Fibroblast of pulmonary artery (primary cell): Measurements from ENCODE around the gene DYRK3.
A peak's percentile ranks its signal among the peaks of the same experiment; 100 is the strongest.

Experiments
- DNase-seq: peaks from one replicate; pipeline ENCODE4 v3.0.0-alpha.2; 2010; ENCODE audit warnings: low read depth
- H3K4me3 ChIP-seq: replicated peaks from 2 replicates; pipeline ENCODE4 v1.5.1; 2011; ENCODE audit warnings: low read depth, mild to moderate bottlenecking, control low read depth, low read length, moderate library complexity
- CTCF ChIP-seq: IDR thresholded peaks from 2 replicates; pipeline ENCODE4 v1.5.1; 2011; ENCODE audit warnings: mild to moderate bottlenecking, control low read depth, low read length, inconsistent platforms; ENCODE audit errors: missing control alignments

Gene DYRK3

GRCh38 chr1:206683313-206683712 is 48.0 kb downstream of the DYRK3 start:
- TF ChIP-seq CTCF, result no peak
- DNase-seq, result no peak
- H3K4me3 ChIP-seq, result no peak overlapping the region

GRCh38 chr1:206684003-206684402 is 48.7 kb downstream of the DYRK3 start:
- TF ChIP-seq CTCF, result no peak
- H3K4me3 ChIP-seq, result peak overlapping the region; percentile 62
- DNase-seq, result no peak

GRCh38 chr1:206684478-206685333 is 49.4 kb downstream of the DYRK3 start, which contains the start of gene MAPKAPK2:
TSS of gene MAPKAPK2 (plus strand) at chr1:206684905. CDS start at chr1:206685230, 325 bp downstream.
- TF ChIP-seq CTCF, result no peak
- DNase-seq, result peak; percentile 69
- peak within 1 kb of the TSS; percentile 91 for H3K4me3 ChIP-seq

- TF ChIP-seq CTCF, result no peak
Observed at GRCh38 chr1:206685334-206685768, 50.0 kb downstream of the DYRK3 start.

GRCh38 chr1:206685769-206686477 is 50.6 kb downstream of the DYRK3 start:
- no peak for TF ChIP-seq CTCF
- H3K4me3 ChIP-seq, result peak overlapping the region; percentile 91
- DNase-seq, result peak; percentile 75

More at GRCh38 chr1:206685334-206685768, 50.0 kb downstream of the DYRK3 start:
- peak overlapping the region; percentile 91 for H3K4me3 ChIP-seq
- no peak for DNase-seq

GRCh38 chr1:206686478-206687249 is 51.3 kb downstream of the DYRK3 start:
- DNase-seq, result no peak
- no peak for TF ChIP-seq CTCF
- peak overlapping the region; percentile 91 for H3K4me3 ChIP-seq
